Lower lobe of right lung (tissue), 2 donors: ENCODE data around the gene MEOX1. TPM values are rescaled to one million over a fixed set of nuclear protein-coding genes. Genes with fewer than 3 reads are reported as not detected.
A peak's percentile ranks its signal among the peaks of the same experiment; 100 is the strongest.

Experiments
- ATAC-seq, 2 donors: fragments of 200-7000 bp; cut with Tn5 transposase; one replicate each; pipeline ENCODE4 v1.9.1; 2020 to 2022; ENCODE audit warnings: mild to moderate bottlenecking in 2 of 2, moderate library complexity in 2 of 2
- DNase-seq: peaks from one replicate; pipeline ENCODE4 v3.0.0-alpha.2; 2020
- H3K27ac ChIP-seq: fragments of 200-600 bp; one replicate; pipeline ENCODE4 v1.8.0; 2022
- H3K27me3 ChIP-seq: fragments of 200-600 bp; one replicate; pipeline ENCODE4 v1.8.0; 2022; ENCODE audit warnings: low read depth
- H3K36me3 ChIP-seq: fragments of 200-600 bp; one replicate; pipeline ENCODE4 v1.8.0; 2022; ENCODE audit warnings: mild to moderate bottlenecking
- H3K4me1 ChIP-seq: fragments of 200-600 bp; one replicate; pipeline ENCODE4 v1.8.0; 2022
- H3K4me3 ChIP-seq: fragments of 200-600 bp; one replicate; pipeline ENCODE4 v1.8.0; 2022; ENCODE audit warnings: mild to moderate bottlenecking
- H3K9me3 ChIP-seq: fragments of 200-600 bp; one replicate; pipeline ENCODE4 v1.8.0; 2022
- CTCF ChIP-seq: fragments of 200-600 bp; IDR thresholded peaks from one replicate; pipeline ENCODE4 v1.8.0; 2022; ENCODE audit warnings: antibody characterized with exemption, mild to moderate bottlenecking
- intact Hi-C: fragments of 100-400 bp; cut with DNase I; formaldehyde crosslinking; loops from one replicate; pipeline ENCODE4 v1.11.0; 2022
- long read RNA-seq: library from polyadenylated mRNA; unstranded; transcript quantifications from one replicate; pipeline ENCODE4 v2.0.0, GENCODE V29; 2021
- total RNA-seq: library from RNA; stranded (reverse); fragmentation: NEBNext Ultra II Directional; extraction: Animal tissue kit (Norgen Biotek cat#: 25700); gene quantifications from one replicate; pipeline ENCODE4 v1.2.1, GENCODE V29; 2021
- donor health status: DM: no; HTN: yes; CAD: no; lungs with severe emphysema.

The MEOX1 gene
- 0.86 TPM for total RNA-seq
- long read RNA-seq, partial matches to known transcripts: 0 of 3 reads
- long read RNA-seq, other reads (novel, unspliced or antisense): 1 of 3 reads

GRCh38 chr17:43661699-43662412 is at the start of gene MEOX1:
MEOX1 (minus strand) TSS chr17:43661922; CDS start chr17:43661534, 388 bp downstream.
- Histone ChIP-seq H3K4me3 (peak within 1 kb of the TSS; percentile 6), H3K9me3 (no peaks in the 10 kb centered on the region), H3K4me1 (no peaks in the 10 kb centered on the region), H3K27me3 (no peaks in the 10 kb centered on the region), H3K27ac (no peak within 1 kb of the TSS), H3K36me3 (no peaks in the 10 kb centered on the region)
- no peak for ATAC-seq
- intact Hi-C loops: no loop called here
- no peak for DNase-seq
- no peak for TF ChIP-seq CTCF

- intact Hi-C loops: no loop called here
- peaks cover 33% of the 10 kb centered on the region for H3K27me3 ChIP-seq
- H3K4me3 ChIP-seq: no peak overlapping the region
- peaks cover 15% of the 10 kb centered on the region for H3K4me1 ChIP-seq
- H3K27ac ChIP-seq: no peak overlapping the region
- H3K36me3 ChIP-seq: no peaks in the 10 kb centered on the region
- no peak for ATAC-seq
- TF ChIP-seq CTCF: no peak
- H3K9me3 ChIP-seq: no peaks in the 10 kb centered on the region
- DNase-seq: no peak
Observed at GRCh38 chr17:43710101-43710500, 48.4 kb upstream of the MEOX1 start.

GRCh38 chr17:43709210-43709609 is 47.5 kb upstream of the MEOX1 start:
- H3K27me3 ChIP-seq: peaks cover 33% of the 10 kb centered on the region
- ATAC-seq: no peak
- H3K27ac ChIP-seq: no peak overlapping the region
- no peaks in the 10 kb centered on the region for H3K36me3 ChIP-seq
- H3K9me3 ChIP-seq: no peaks in the 10 kb centered on the region
- H3K4me1 ChIP-seq: peaks cover 12% of the 10 kb centered on the region
- no peak for DNase-seq
- no peak for TF ChIP-seq CTCF
- no peak overlapping the region for H3K4me3 ChIP-seq
- intact Hi-C loops: no loop called here

- no peaks in the 10 kb centered on the region for H3K4me1 ChIP-seq
- H3K9me3 ChIP-seq: no peaks in the 10 kb centered on the region
- H3K36me3 ChIP-seq: no peaks in the 10 kb centered on the region
- no peak for TF ChIP-seq CTCF
- H3K27me3 ChIP-seq: peaks cover 24% of the 10 kb centered on the region
- no peak overlapping the region for H3K4me3 ChIP-seq
- ATAC-seq: no peak
- intact Hi-C loops: no loop called here
- H3K27ac ChIP-seq: no peak overlapping the region
- no peak for DNase-seq
Observed at GRCh38 chr17:43707184-43707583, 45.5 kb upstream of the MEOX1 start.

- Histone ChIP-seq H3K27me3 (peaks cover 19% of the 10 kb centered on the region), H3K9me3 (no peaks in the 10 kb centered on the region), H3K4me3 (no peak overlapping the region), H3K27ac (no peak overlapping the region), H3K4me1 (no peaks in the 10 kb centered on the region), H3K36me3 (no peaks in the 10 kb centered on the region)
- TF ChIP-seq CTCF: no peak
- ATAC-seq (no peak), DNase-seq (no peak)
- intact Hi-C loops: no loop called here
Observed at GRCh38 chr17:43706235-43706634, 44.5 kb upstream of the MEOX1 start.
